NCI-H146 treated with DMSO at 0.1 percent for 48 hours (cell line): Measurements from ENCODE around the gene PTOV1.
A peak's percentile ranks its signal among the peaks of the same experiment; 100 is the strongest.

Experiments
- DNase-seq: peaks from one replicate; lab custom pipeline; 2025; ENCODE audit not compliant: unreplicated experiment; lab: John Stamatoyannopoulos, UW

Gene PTOV1

GRCh38 chr19:49873129-49873521, 22.2 kb downstream of the PTOV1 start:
- no peak for DNase-seq

GRCh38 chr19:49873834-49874233, 22.9 kb downstream of the PTOV1 start:
- DNase-seq: no peak

GRCh38 chr19:49874503-49875157, 23.7 kb downstream of the PTOV1 start:
- DNase-seq: no peak

- DNase-seq: no peak
Measured at GRCh38 chr19:49875177-49875576, 24.2 kb downstream of the PTOV1 start.

GRCh38 chr19:49875857-49876421, 25.0 kb downstream of the PTOV1 start:
- peak; percentile 40 for DNase-seq

- peak; percentile 98 for DNase-seq
Measured at GRCh38 chr19:49876422-49877019, 25.6 kb downstream of the PTOV1 start.

- DNase-seq: peak; percentile 99
Measured at GRCh38 chr19:49877020-49877878, 26.3 kb downstream of the PTOV1 start, which contains the start of the genes AKT1S1 and TBC1D17. AKT1S1 (minus strand) TSS chr19:49877355; CDS start chr19:49873295, 4,060 bp downstream. TBC1D17 (plus strand) TSS chr19:49877702; CDS start chr19:49877724, 22 bp downstream.

GRCh38 chr19:49877879-49878743, 27.2 kb downstream of the PTOV1 start:
- peak; percentile 96 for DNase-seq

- DNase-seq: no peak
Measured at GRCh38 chr19:49878744-49879070, 27.7 kb downstream of the PTOV1 start.

GRCh38 chr19:49879243-49879963, 28.4 kb downstream of the PTOV1 start:
- DNase-seq: no peak

GRCh38 chr19:49880162-49880869, 29.4 kb downstream of the PTOV1 start:
- no peak for DNase-seq

GRCh38 chr19:49881186-49881585, 30.2 kb downstream of the PTOV1 start:
- DNase-seq: no peak

- DNase-seq: no peak
Measured at GRCh38 chr19:49881672-49882394, 30.9 kb downstream of the PTOV1 start.

- no peak for DNase-seq
Measured at GRCh38 chr19:49882643-49883042, 31.7 kb downstream of the PTOV1 start.

- no peak for DNase-seq
Measured at GRCh38 chr19:49883094-49883493, 32.1 kb downstream of the PTOV1 start.

GRCh38 chr19:49884109-49884508, 33.1 kb downstream of the PTOV1 start:
- no peak for DNase-seq

GRCh38 chr19:49884760-49885159, 33.8 kb downstream of the PTOV1 start:
- no peak for DNase-seq

GRCh38 chr19:49887037-49887664, 36.2 kb downstream of the PTOV1 start:
- no peak for DNase-seq
